ENCODE results near the gene REC8.

Gene REC8

GRCh38 chr14:24139272-24139934 lies 32.5 kb upstream of the REC8 start:
- TF ChIP-seq, protein P1, sequence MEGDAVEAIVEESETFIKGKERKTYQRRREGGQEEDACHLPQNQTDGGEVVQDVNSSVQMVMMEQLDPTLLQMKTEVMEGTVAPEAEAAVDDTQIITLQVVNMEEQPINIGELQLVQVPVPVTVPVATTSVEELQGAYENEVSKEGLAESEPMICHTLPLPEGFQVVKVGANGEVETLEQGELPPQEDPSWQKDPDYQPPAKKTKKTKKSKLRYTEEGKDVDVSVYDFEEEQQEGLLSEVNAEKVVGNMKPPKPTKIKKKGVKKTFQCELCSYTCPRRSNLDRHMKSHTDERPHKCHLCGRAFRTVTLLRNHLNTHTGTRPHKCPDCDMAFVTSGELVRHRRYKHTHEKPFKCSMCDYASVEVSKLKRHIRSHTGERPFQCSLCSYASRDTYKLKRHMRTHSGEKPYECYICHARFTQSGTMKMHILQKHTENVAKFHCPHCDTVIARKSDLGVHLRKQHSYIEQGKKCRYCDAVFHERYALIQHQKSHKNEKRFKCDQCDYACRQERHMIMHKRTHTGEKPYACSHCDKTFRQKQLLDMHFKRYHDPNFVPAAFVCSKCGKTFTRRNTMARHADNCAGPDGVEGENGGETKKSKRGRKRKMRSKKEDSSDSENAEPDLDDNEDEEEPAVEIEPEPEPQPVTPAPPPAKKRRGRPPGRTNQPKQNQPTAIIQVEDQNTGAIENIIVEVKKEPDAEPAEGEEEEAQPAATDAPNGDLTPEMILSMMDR (IDR thresholded peaks at IDR 0.05; ENCODE audit: low read depth, low read length, missing control alignments) = peak; percentile 24
- DNase-seq (ENCODE audit: low read depth) = no peak
- H3K4me3 ChIP-seq (ENCODE audit: low read depth, low read length) = peak overlapping the region; percentile 70

DNA sequence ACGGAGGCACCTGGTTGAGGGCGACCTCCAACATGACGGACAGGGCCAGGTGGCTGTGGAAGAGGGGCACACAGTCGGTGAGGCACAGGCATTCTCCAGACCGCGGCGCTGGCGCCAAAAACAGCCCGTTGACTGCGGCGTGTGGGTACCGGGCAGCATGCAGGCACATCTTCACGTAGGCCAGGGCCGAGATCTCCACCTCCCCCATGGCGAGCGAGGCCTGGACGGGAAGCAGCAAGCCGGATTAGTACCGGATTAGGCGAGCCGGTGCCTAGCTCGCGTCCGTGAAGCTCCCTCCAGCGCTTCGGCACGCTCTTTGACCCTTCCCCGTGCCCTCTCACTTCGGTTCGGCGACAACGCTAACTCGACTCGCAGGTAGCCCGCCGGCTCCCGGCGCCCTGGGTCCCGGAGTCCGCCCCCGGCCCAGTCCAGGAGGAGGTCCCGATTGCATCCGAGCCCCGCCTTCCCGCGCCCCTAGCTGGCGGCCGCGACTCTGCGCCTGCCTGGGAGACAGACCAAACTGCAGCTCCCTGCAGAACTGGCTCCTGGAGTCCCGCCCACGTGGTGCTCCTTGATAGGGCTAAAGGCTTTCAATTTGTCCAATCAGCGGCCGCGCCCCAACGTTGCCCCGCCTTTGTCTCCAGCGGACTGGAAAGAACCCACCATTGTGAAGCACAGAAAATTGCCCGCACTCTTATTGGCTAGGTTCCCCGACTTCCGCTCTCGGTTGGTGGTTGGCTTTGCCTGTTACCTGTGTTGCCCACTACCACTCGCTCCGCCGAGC lies 30.6 kb upstream of the REC8 start, which contains the start of gene EMC9:
Gene EMC9 (minus strand): TSS at position 495 of the 784 bp plus-strand sequence. CDS start 287 bp downstream, at position 208.
- TF ChIP-seq, protein P1 (IDR thresholded peaks at IDR 0.05; ENCODE audit: low read depth, low read length, missing control alignments) = peak; percentile 34
- DNase-seq (ENCODE audit: low read depth) = peak; percentile 99

GRCh38 chr14:24143511-24143910 lies 28.4 kb upstream of the REC8 start:
- no peak overlapping the region for H3K4me3 ChIP-seq (ENCODE audit: low read depth, low read length)
- no peak for DNase-seq (ENCODE audit: low read depth)
- TF ChIP-seq, protein P1 (IDR thresholded peaks at IDR 0.05; ENCODE audit: low read depth, low read length, missing control alignments) = no peak

More for the DNA sequence above, 30.6 kb upstream of the REC8 start, which contains the start of gene EMC9:
- peak within 1 kb of the TSS; percentile 70 for H3K4me3 ChIP-seq (ENCODE audit: low read depth, low read length)

GRCh38 chr14:24144451-24144850 lies 27.4 kb upstream of the REC8 start:
- TF ChIP-seq, protein P1 (IDR thresholded peaks at IDR 0.05; ENCODE audit: low read depth, low read length, missing control alignments) = no peak
- DNase-seq (ENCODE audit: low read depth) = no peak
- no peak overlapping the region for H3K4me3 ChIP-seq (ENCODE audit: low read depth, low read length)

- TF ChIP-seq, protein P1 (IDR thresholded peaks at IDR 0.05; ENCODE audit: low read depth, low read length, missing control alignments) = no peak
- DNase-seq (ENCODE audit: low read depth) = no peak
- H3K4me3 ChIP-seq (ENCODE audit: low read depth, low read length) = peak overlapping the region; percentile 84
Measured at GRCh38 chr14:24145219-24145618, 26.7 kb upstream of the REC8 start.

DNA sequence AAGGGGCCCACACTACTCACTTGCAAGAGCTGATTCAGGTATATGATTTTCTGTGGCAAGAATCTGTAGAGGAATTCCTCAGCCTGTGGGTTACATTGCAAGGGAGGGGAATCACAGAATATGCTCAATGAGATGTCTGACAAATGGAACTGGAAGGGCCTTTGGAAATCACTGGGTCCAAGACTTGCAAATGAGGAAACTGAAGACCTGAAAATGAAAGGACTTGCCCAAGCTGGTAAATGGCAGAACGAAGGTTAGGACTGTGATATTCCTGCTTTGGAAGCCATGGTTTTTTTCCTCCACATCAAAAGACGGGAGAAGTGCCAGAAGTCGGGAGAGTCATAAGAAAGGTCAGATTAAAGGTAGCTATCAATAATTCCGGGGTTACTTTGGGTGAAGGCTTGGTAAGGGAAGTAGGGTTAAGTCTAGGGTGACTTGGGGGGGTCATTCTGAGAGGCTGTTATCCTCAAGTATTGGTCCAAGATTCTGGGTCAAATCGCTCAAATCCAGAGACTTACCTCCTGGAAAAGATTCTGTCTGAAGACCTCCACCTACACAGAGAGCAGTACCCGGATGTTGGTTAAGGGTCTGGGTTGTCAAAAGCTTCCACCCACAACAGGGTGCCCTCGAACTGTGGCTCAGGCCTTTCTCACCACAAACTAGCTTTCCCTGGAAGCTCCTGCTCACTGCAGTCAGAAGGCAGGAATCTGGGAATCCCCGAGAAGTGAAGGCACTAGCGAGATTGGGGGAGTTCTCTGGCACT lies 26.0 kb upstream of the REC8 start:
- peak overlapping the region; percentile 84 for H3K4me3 ChIP-seq (ENCODE audit: low read depth, low read length)
- no peak for DNase-seq (ENCODE audit: low read depth)
- TF ChIP-seq, protein P1 (IDR thresholded peaks at IDR 0.05; ENCODE audit: low read depth, low read length, missing control alignments) = no peak

All from GM12864 (cell line).